Lung (tissue), 12 donors: ENCODE results near the gene NTM. TPM values are rescaled to one million over a fixed set of nuclear protein-coding genes. Genes with fewer than 3 reads are reported as not detected.

ENCODE experiments used
- ATAC-seq: fragments of 200-7000 bp; cut with Tn5 transposase; one replicate; pipeline ENCODE4 v1.9.1; 2020; ENCODE audit warnings: moderate number of reproducible peaks; ENCODE audit not compliant: insufficient read depth, low FRiP score
- DNase-seq, 3 donors: peaks; one replicate each; pipeline ENCODE4 v3.0.0-alpha.2; 2013 to 2017
- H3K27ac ChIP-seq, 2 donors: one replicate each; pipeline ENCODE4 v1.5.1; 2013; ENCODE audit warnings: mild to moderate bottlenecking in 2 of 2, moderate library complexity in 2 of 2, control low read depth in 1 of 2, inconsistent platforms in 1 of 2, low read depth in 1 of 2, low read length in 1 of 2
- H3K27me3 ChIP-seq, 3 donors: one replicate each; pipeline ENCODE4 v1.5.1; 2013; ENCODE audit warnings: low read length in 2 of 3; ENCODE audit not compliant: control insufficient read depth in 3 of 3, insufficient read depth in 3 of 3
- H3K36me3 ChIP-seq, 4 donors: one replicate each; pipeline ENCODE4 v1.5.1; 2013; ENCODE audit warnings: low read length in 4 of 4, mild to moderate bottlenecking in 1 of 4, moderate library complexity in 1 of 4; ENCODE audit not compliant: control insufficient read depth in 4 of 4, insufficient read depth in 4 of 4
- H3K4me1 ChIP-seq, 5 donors: one replicate each; pipeline ENCODE4 v1.5.1; 2013; ENCODE audit warnings: low read length in 5 of 5, mild to moderate bottlenecking in 2 of 5, moderate library complexity in 1 of 5; ENCODE audit not compliant: control insufficient read depth in 5 of 5, insufficient read depth in 5 of 5
- H3K4me3 ChIP-seq: one replicate; pipeline ENCODE4 v1.5.1; 2013; ENCODE audit warnings: mild to moderate bottlenecking, control low read depth, moderate library complexity
- H3K9ac ChIP-seq, 2 donors: one replicate each; pipeline ENCODE4 v1.5.1; 2013; ENCODE audit warnings: low read length in 2 of 2, control low read depth in 1 of 2; ENCODE audit not compliant: insufficient read depth in 1 of 2
- H3K9me3 ChIP-seq, 4 donors: one replicate each; pipeline ENCODE4 v1.5.1; 2013; ENCODE audit warnings: low read length in 3 of 4, mild to moderate bottlenecking in 1 of 4, moderate library complexity in 1 of 4; ENCODE audit not compliant: control insufficient read depth in 4 of 4, insufficient read depth in 3 of 4
- WGBS, 2 donors: extraction: QIAGEN DNeasy Blood & Tissue Kit; methylation state at CpG; one replicate each; pipeline ENCODE4 v1.1.7; 2013; 5-methylcytosine and 5-hydroxymethylcytosine counted together
- polyA plus RNA-seq, 2 donors: library from polyadenylated mRNA; stranded (reverse); fragments of 200-250 nt; gene quantifications; one replicate each; pipeline ENCODE4 v1.2.1, GENCODE V29; 2013
- total RNA-seq, 2 donors: library from RNA; depleted of rRNA in 1 of 2; stranded (reverse); fragments of >200 nt in 1 of 2; gene quantifications; one replicate each; pipeline ENCODE4 v1.2.1, GENCODE V29; 2014 to 2021
- TF ChIP-seq, protein P1 (sequence below): IDR thresholded peaks from 2 replicates; pipeline ENCODE4 v1.5.1; 2012; ENCODE audit warnings: mild to moderate bottlenecking; ENCODE audit errors: control extremely low read depth, extremely low read depth
- donor health status: control.
- donor health status: control.
- donor health status: Bipolar disorder and iron deficiency.
- donor health status: healthy.
- donor health status: DM: yes; HTN: yes; CAD: no.

NTM gene
- total and polyA plus RNA-seq, 4 donors: 0.39 to 30.9 (median 7.2) TPM

GRCh38 chr11:131349368-131350086, 20.9 kb upstream of the NTM start:
- TF ChIP-seq, protein P1, sequence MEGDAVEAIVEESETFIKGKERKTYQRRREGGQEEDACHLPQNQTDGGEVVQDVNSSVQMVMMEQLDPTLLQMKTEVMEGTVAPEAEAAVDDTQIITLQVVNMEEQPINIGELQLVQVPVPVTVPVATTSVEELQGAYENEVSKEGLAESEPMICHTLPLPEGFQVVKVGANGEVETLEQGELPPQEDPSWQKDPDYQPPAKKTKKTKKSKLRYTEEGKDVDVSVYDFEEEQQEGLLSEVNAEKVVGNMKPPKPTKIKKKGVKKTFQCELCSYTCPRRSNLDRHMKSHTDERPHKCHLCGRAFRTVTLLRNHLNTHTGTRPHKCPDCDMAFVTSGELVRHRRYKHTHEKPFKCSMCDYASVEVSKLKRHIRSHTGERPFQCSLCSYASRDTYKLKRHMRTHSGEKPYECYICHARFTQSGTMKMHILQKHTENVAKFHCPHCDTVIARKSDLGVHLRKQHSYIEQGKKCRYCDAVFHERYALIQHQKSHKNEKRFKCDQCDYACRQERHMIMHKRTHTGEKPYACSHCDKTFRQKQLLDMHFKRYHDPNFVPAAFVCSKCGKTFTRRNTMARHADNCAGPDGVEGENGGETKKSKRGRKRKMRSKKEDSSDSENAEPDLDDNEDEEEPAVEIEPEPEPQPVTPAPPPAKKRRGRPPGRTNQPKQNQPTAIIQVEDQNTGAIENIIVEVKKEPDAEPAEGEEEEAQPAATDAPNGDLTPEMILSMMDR: no peak
- no peaks in the 10 kb centered on the region for H3K4me1 ChIP-seq
- peaks cover 0 to 12% (median 0%) of the 10 kb centered on the region in 3 donors for H3K27me3 ChIP-seq
- H3K9me3 ChIP-seq: peaks cover 0 to 2% (median 0%) of the 10 kb centered on the region in 4 donors
- H3K9ac ChIP-seq: no peak overlapping the region
- H3K27ac ChIP-seq: no peak overlapping the region
- H3K36me3 ChIP-seq: no peaks in the 10 kb centered on the region
- H3K4me3 ChIP-seq: no peak overlapping the region
- WGBS, 2 donors: 77 to 87% methylated on average over 11 of the region's 11 CpGs
- ATAC-seq (no peak), DNase-seq (no peak)

- ATAC-seq (no peak), DNase-seq (no peak)
- Histone ChIP-seq H3K36me3 (no peaks in the 10 kb centered on the region), H3K4me3 (no peak overlapping the region), H3K9me3 (peaks cover 0 to 2% (median 0%) of the 10 kb centered on the region in 4 donors), H3K27me3 (peaks cover 0 to 7% (median 0%) of the 10 kb centered on the region in 3 donors), H3K27ac (no peak overlapping the region), H3K9ac (no peak overlapping the region), H3K4me1 (no peaks in the 10 kb centered on the region)
- TF ChIP-seq, protein P1: no peak
- WGBS, 2 donors: 74 to 81% methylated on average over 9 of the region's 9 CpGs
Observed at GRCh38 chr11:131350872-131351271, 19.5 kb upstream of the NTM start.

GRCh38 chr11:131351848-131352247, 18.6 kb upstream of the NTM start:
- WGBS, 2 donors: 29 to 36% methylated on average over 1 of the region's 1 CpG
- TF ChIP-seq, protein P1: no peak
- Histone ChIP-seq H3K4me1 (no peaks in the 10 kb centered on the region), H3K36me3 (no peaks in the 10 kb centered on the region), H3K9ac (no peak overlapping the region), H3K27me3 (peaks cover 0 to 7% (median 0%) of the 10 kb centered on the region in 3 donors), H3K27ac (no peak overlapping the region), H3K9me3 (peaks cover 0 to 2% (median 0%) of the 10 kb centered on the region in 4 donors), H3K4me3 (no peak overlapping the region)
- no peak for ATAC-seq
- no peak for DNase-seq
